Natural killer cell (primary cell): Measurements from ENCODE around the gene WASF2. TPM values are rescaled to one million over a fixed set of nuclear protein-coding genes. Genes with fewer than 3 reads are reported as not detected.
A peak's percentile ranks its signal among the peaks of the same experiment; 100 is the strongest.

Experiments used
- ATAC-seq, 3 donors: fragments of 150-1000 bp in 2 of 3; fragments of 200-7000 bp in 1 of 3; cut with Tn5 transposase; 1 replicate in 1 of 3; 2 replicates in 2 of 3; pipeline ENCODE4 v1.10.0; 2021; ENCODE audit warnings: mild to moderate bottlenecking in 2 of 3, moderate library complexity in 2 of 3
- DNase-seq, 2 donors: peaks; one replicate each; pipeline versions ENCODE4 v3.0.0 to v3.0.0-alpha.2; 2013 to 2021; ENCODE audit warnings: mixed read lengths in 1 of 2
- H3K27ac ChIP-seq: one replicate; pipeline ENCODE4 v1.5.1; 2013; ENCODE audit warnings: mild to moderate bottlenecking, low read length
- H3K27me3 ChIP-seq: one replicate; pipeline ENCODE4 v1.6.1; 2013; ENCODE audit warnings: low read length; ENCODE audit not compliant: control insufficient read depth, insufficient read depth
- H3K36me3 ChIP-seq: one replicate; pipeline ENCODE4 v1.6.1; 2013; ENCODE audit warnings: low read length; ENCODE audit not compliant: control insufficient read depth, insufficient read depth
- H3K4me1 ChIP-seq: one replicate; pipeline ENCODE4 v1.6.1; 2013; ENCODE audit warnings: low read length; ENCODE audit not compliant: control insufficient read depth, insufficient read depth
- H3K4me3 ChIP-seq: one replicate; pipeline ENCODE4 v1.5.1; 2013; ENCODE audit warnings: low read length
- H3K9me3 ChIP-seq: one replicate; pipeline ENCODE4 v1.6.1; 2013; ENCODE audit warnings: low read length; ENCODE audit not compliant: control insufficient read depth, insufficient read depth
- H3K27ac Mint-ChIP-seq, 2 donors: one replicate each; pipeline ENCODE4 v1.8.0; 2022; ENCODE audit warnings: mild to moderate bottlenecking in 2 of 2, mixed read lengths in 2 of 2, moderate library complexity in 1 of 2
- H3K27me3 Mint-ChIP-seq, 2 donors: one replicate each; pipeline ENCODE4 v1.8.0; 2022; ENCODE audit warnings: low read depth in 2 of 2, mixed read lengths in 2 of 2
- H3K36me3 Mint-ChIP-seq: one replicate; pipeline ENCODE4 v1.8.0; 2022; ENCODE audit warnings: mixed read lengths
- H3K4me1 Mint-ChIP-seq, 2 donors: one replicate each; pipeline ENCODE4 v1.8.0; 2022; ENCODE audit warnings: mixed read lengths in 2 of 2
- H3K4me3 Mint-ChIP-seq: one replicate; pipeline ENCODE4 v1.8.0; 2022; ENCODE audit warnings: mild to moderate bottlenecking, moderate library complexity, mixed read lengths
- H3K9me3 Mint-ChIP-seq, 2 donors: one replicate each; pipeline ENCODE4 v1.8.0; 2022; ENCODE audit warnings: mixed read lengths in 2 of 2
- CTCF ChIP-seq: fragments of 200-600 bp; IDR thresholded peaks from one replicate; pipeline ENCODE4 v1.8.0; 2022; ENCODE audit warnings: antibody characterized with exemption
- WGBS: methylation state at CpG from one replicate; pipeline ENCODE4 v1.1.7; 2013; ENCODE audit warnings: missing lambda C conversion rate; ENCODE audit not compliant: insufficient coverage; 5-methylcytosine and 5-hydroxymethylcytosine counted together
- intact Hi-C: fragments of 100-400 bp; cut with micrococcal nuclease; formaldehyde crosslinking; loops from one replicate; pipeline ENCODE4 v1.14.2; 2022
- total RNA-seq, 4 donors: library from RNA; stranded (reverse); fragments of 120-200 nt in 1 of 4; gene quantifications; one replicate each; pipeline versions ENCODE4 v1.2.3 to v1.2.4, GENCODE V29; 2013 to 2022

Gene WASF2
- total RNA-seq, 3 donors from 2014 or later (not counting 1 experiment from before 2014, with no cell fraction given), result 137 to 153 (median 143) TPM

GRCh38 chr1:27361553-27361952 is 128.4 kb downstream of the WASF2 start:
- Histone ChIP-seq H3K27ac (no peak overlapping the region), H3K4me3 (no peak overlapping the region), H3K4me1 (peaks cover 53% of the 10 kb centered on the region), H3K36me3 (no peaks in the 10 kb centered on the region), H3K27me3 (no peaks in the 10 kb centered on the region), H3K9me3 (no peaks in the 10 kb centered on the region)
- Mint-ChIP-seq H3K9me3 (no peaks in the 10 kb centered on the region), H3K4me3 (no peak overlapping the region), H3K4me1 (peaks cover 29 to 48% of the 10 kb centered on the region in 2 donors), H3K27me3 (no peaks in the 10 kb centered on the region), H3K36me3 (no peaks in the 10 kb centered on the region), H3K27ac (no peak overlapping the region)
- DNase-seq, result no peak
- 92% methylated on average over 8 of the region's 8 CpGs for WGBS
- intact Hi-C loops, result no loop called here
- ATAC-seq, result no peak
- TF ChIP-seq CTCF, result no peak

GRCh38 chr1:27361044-27361402 is 128.9 kb downstream of the WASF2 start:
- no peaks in the 10 kb centered on the region for H3K9me3 Mint-ChIP-seq
- Histone ChIP-seq H3K27me3 (no peaks in the 10 kb centered on the region), H3K36me3 (no peaks in the 10 kb centered on the region), H3K27ac (no peak overlapping the region), H3K9me3 (no peaks in the 10 kb centered on the region), H3K4me3 (no peak overlapping the region), H3K4me1 (peaks cover 57% of the 10 kb centered on the region)
- intact Hi-C loops, result no loop called here
- H3K4me1 Mint-ChIP-seq, result peaks cover 29 to 51% of the 10 kb centered on the region in 2 donors
- TF ChIP-seq CTCF, result no peak
- H3K36me3 Mint-ChIP-seq, result no peaks in the 10 kb centered on the region
- DNase-seq (no peak), ATAC-seq (no peak)
- H3K4me3 Mint-ChIP-seq, result peak overlapping the region; percentile 75
- 77% methylated on average over 21 of the region's 21 CpGs for WGBS
- peak overlapping the region in 1 of 2 donors; percentile 31 for H3K27ac Mint-ChIP-seq
- H3K27me3 Mint-ChIP-seq, result no peaks in the 10 kb centered on the region

- intact Hi-C loops, result no loop called here
- peak overlapping the region; percentile 75 for H3K4me3 Mint-ChIP-seq
- ATAC-seq (peak; percentile 11 to 33 (median 29)), DNase-seq (peak; percentile 55 to 68)
- Histone ChIP-seq H3K27me3 (no peaks in the 10 kb centered on the region), H3K4me1 (peaks cover 57% of the 10 kb centered on the region), H3K27ac (no peak overlapping the region), H3K36me3 (no peaks in the 10 kb centered on the region), H3K4me3 (peak overlapping the region; percentile 29), H3K9me3 (no peaks in the 10 kb centered on the region)
- peaks cover 30 to 51% of the 10 kb centered on the region in 2 donors for H3K4me1 Mint-ChIP-seq
- H3K27me3 Mint-ChIP-seq, result no peaks in the 10 kb centered on the region
- H3K36me3 Mint-ChIP-seq, result no peaks in the 10 kb centered on the region
- H3K9me3 Mint-ChIP-seq, result no peaks in the 10 kb centered on the region
- TF ChIP-seq CTCF, result no peak
- WGBS, result 17% methylated on average over 67 of the region's 71 CpGs
- peak overlapping the region; percentile 14 to 31 for H3K27ac Mint-ChIP-seq
Observed at GRCh38 chr1:27360159-27361043, 129.6 kb downstream of the WASF2 start.

GRCh38 chr1:27359822-27360158 is 130.2 kb downstream of the WASF2 start:
- no peaks in the 10 kb centered on the region for H3K36me3 ChIP-seq
- H3K9me3 ChIP-seq, result no peaks in the 10 kb centered on the region
- H3K4me1 Mint-ChIP-seq, result peaks cover 26 to 49% of the 10 kb centered on the region in 2 donors
- H3K27me3 Mint-ChIP-seq, result no peaks in the 10 kb centered on the region
- peak overlapping the region; percentile 29 for H3K4me3 ChIP-seq
- DNase-seq (no peak), ATAC-seq (no peak)
- peak overlapping the region; percentile 75 for H3K4me3 Mint-ChIP-seq
- TF ChIP-seq CTCF, result no peak
- peak overlapping the region; percentile 14 to 31 for H3K27ac Mint-ChIP-seq
- H3K27me3 ChIP-seq, result no peaks in the 10 kb centered on the region
- H3K36me3 Mint-ChIP-seq, result no peaks in the 10 kb centered on the region
- H3K4me1 ChIP-seq, result peaks cover 54% of the 10 kb centered on the region
- intact Hi-C loops, result no loop called here
- 51% methylated on average over 9 of the region's 9 CpGs for WGBS
- no peak overlapping the region for H3K27ac ChIP-seq
- H3K9me3 Mint-ChIP-seq, result no peaks in the 10 kb centered on the region
